Regular cardiac myocyte (primary cell): ENCODE data around the gene PSMD6. TPM values are rescaled to one million over a fixed set of nuclear protein-coding genes. Genes with fewer than 3 reads are reported as not detected.

Source experiments
- total RNA-seq: library from RNA; depleted of rRNA; stranded (reverse); fragments of >200 nt; gene quantifications from 2 replicates; pipeline ENCODE4 v1.2.3, GENCODE V29; 2014

Gene PSMD6
- 73.0 and 136 TPM in 2 replicates for total RNA-seq

DNA sequence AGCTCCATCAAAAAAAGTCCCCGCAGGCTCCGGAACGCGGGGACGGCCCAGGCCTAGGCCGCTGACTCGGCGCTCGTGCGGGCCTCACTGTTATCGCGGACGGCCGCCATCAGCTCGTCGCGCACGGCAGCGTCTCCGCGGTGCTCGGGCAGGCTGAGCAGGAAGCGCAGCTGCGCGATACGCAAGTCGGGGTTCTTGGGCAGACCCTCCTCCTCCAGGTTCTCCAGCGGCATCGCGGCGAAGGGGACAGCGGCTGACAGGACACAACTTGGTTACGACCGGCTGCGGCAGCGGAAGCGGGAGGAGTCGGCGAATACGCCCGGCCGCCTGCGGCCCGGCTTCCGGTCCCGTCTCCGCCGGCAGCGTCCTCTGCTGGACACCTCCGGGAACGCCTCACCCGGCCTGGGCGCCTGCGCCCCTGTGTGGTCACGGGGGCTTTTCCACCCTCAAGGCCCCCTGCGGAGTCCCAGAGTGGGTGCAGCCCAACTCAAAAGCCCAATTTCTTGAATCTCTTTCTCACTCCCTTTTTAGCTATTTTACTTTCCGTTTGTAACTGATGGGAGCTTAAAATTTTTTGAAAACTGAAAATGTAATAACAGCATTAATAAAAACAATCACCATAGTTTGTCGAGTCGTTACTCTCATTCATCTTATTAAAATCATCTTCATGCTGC lies at the start of gene PSMD6:
TSS of gene PSMD6 (minus strand) at position 308 of the 674 bp plus-strand sequence. CDS start at position 233, 75 bp downstream.

Other genes starting within 250 kb of the PSMD6 start
- not detected in 2 replicates for gene C3orf49, start 204.2 kb downstream of the PSMD6 start, total RNA-seq
- gene THOC7, start 159.7 kb downstream of the PSMD6 start, total RNA-seq = 40.9 and 48.5 TPM in 2 replicates
- gene ATXN7, start 159.6 kb downstream of the PSMD6 start, total RNA-seq = 8.2 and 8.7 TPM in 2 replicates
- gene SCAANT1, start 111.1 kb downstream of the PSMD6 start, total RNA-seq = not detected in 2 replicates
- 11.9 and 27.3 TPM in 2 replicates for gene PRICKLE2, start 202.0 kb upstream of the PSMD6 start, total RNA-seq